Esophagus squamous epithelium (tissue), 4 donors: ENCODE data around the gene ADAM22.

Experiments used
- CTCF ChIP-seq, 6 experiments: fragments of 450-650 bp in 4 of 6; fragments of 200-600 bp in 2 of 6; sonication (generic) in 2 of 6; IDR thresholded peaks; one replicate each; pipeline ENCODE4 v1.5.1; 2016 to 2019; ENCODE audit warnings: antibody characterized with exemption in 6 of 6, mild to moderate bottlenecking in 4 of 6, moderate library complexity in 4 of 6
- POLR2A ChIP-seq, 4 donors: fragments of 450-650 bp; IDR thresholded peaks; one replicate each; pipeline ENCODE4 v1.6.1; 2017; ENCODE audit warnings: antibody characterized with exemption in 4 of 4, mild to moderate bottlenecking in 4 of 4, moderate library complexity in 3 of 4

GRCh38 chr7:88001744-88002530 is 67.9 kb downstream of the ADAM22 start:
- TF ChIP-seq CTCF (IDR thresholded peaks at IDR 0.05) (no peak), POLR2A (IDR thresholded peaks at IDR 0.05) (no peak)
